ENCODE results near the gene SCNN1B.
"Not testable (repeated sequence)": the region's sequence is repeated elsewhere in the genome, so short reads cannot be mapped to it uniquely, and the experiment has no call there.

The SCNN1B gene

DNA sequence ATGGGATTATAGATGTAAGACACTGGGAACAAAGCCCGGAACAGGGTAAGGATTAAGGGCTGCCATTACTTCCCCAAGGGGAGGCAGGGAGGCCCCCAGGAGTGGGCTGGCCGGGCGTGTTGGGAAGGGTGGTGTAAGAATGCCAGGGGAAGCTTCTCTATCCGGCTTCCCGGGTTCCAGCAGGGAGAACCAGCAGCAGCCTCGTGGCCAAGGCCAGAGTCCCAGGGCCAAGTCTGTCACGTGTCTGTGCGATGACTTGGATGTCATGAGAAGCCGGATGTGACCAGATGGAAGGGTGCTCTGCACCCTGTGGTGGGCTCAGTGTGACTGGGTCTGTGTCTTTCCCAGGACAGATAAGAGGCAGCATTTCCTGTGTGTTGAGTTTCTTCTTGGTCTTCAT, 52.1 kb downstream of the SCNN1B start:
- DNase-seq (ENCODE audit: low read depth in 2 of 2) = no peak

DNA sequence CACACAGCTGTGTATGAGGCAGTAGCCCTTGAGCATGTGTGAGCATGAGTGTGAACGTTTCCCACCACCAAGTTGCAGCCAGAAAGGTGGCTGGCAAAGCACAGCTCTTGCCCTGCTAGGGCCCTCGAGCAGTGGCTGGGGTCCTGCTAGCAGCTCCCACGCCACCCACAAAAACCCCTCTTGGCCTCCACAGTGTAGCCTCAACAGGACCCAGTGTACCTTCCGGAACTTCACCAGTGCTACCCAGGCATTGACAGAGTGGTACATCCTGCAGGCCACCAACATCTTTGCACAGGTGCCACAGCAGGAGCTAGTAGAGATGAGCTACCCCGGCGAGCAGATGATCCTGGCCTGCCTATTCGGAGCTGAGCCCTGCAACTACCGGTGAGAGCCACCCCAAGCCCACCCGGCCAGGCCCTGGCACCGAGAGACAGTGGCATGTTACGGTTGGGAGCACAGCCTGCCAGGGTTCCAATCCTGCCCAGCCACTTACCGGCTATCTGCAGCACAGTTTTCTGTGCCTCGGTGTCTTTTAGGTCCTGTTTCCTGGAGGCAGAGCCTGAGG, 53.1 kb downstream of the SCNN1B start:
- DNase-seq (ENCODE audit: low read depth in 2 of 2) = no peak

DNA sequence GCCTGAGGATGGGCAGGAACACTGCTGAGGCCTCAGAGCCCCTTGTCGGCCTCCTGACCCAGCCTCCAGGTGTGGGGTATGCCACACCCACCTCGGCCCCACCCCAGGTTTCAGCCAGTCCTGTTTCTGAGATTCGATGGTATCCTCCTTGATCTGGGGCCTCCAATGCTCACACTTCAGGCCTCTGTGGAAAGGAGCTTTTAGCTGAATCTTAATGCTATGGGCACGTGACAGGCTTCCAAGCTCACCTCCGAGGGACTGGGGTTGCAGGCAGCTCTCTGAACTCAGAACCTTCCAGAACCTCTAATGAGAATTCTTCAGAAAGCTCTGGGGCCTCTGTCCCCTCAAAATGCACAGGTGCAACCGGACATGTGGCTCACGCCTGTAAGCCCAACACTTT, 54.8 kb downstream of the SCNN1B start:
- no peak for DNase-seq (ENCODE audit: low read depth in 2 of 2)

DNA sequence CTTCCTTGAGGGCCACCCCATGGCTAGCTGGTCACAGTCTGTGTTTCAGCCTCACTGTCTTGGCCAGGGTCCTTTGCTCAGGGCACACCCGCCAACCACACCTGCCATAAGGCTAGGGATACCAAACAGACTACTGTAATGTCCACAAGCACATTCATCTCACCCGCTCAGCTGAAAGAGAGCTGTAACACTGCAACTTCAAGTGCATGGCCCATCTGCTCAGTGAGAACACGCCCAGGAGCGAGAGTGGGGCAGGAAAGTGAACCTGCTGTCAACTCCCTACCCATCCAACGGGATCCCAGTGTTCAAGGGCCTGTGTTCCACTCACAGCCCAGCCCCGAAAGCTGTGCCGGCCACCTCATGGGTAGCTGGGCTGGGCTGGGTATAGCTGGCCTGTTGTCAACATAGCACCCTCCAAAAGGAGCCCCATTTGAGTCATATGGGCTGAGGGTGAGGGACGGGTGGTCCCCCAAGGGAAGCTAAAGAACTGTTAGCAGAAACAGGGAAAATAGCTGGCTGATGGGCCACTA, 55.7 kb downstream of the SCNN1B start:
- no peak for DNase-seq (ENCODE audit: low read depth in 2 of 2)

DNA sequence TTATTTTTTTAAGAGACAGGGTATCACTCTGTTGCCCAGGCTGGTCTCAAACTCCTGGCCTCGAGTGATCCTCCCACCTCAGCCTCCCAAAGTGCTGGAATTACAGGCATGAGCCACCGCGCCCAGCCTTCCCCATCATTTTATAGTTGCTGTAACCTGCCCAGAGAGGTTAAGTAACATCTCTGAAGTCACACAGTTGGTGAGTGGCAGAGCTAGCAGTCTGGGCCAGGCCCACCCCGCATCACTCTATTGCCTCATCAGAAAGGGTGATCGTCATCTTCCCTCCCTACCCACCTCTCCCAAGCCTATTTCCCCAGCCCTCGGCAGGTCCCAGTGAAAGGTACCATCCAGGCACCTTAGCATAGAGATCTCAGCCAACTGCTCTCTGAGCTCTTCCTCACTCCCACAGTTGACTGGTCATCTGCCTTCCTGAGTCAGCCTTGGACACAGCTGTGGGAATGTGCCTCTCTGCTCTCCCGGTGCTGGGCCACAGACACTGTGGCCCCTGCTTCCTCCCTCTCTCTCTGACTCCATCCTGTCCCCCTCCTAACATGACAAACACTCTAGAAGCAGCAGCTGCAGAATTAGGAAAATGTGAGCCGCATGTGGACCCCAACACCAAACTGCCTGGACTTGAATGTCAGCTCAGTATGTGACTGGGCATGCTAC, 57.1 kb downstream of the SCNN1B start:
- no peak for DNase-seq (ENCODE audit: low read depth in 2 of 2)

DNA sequence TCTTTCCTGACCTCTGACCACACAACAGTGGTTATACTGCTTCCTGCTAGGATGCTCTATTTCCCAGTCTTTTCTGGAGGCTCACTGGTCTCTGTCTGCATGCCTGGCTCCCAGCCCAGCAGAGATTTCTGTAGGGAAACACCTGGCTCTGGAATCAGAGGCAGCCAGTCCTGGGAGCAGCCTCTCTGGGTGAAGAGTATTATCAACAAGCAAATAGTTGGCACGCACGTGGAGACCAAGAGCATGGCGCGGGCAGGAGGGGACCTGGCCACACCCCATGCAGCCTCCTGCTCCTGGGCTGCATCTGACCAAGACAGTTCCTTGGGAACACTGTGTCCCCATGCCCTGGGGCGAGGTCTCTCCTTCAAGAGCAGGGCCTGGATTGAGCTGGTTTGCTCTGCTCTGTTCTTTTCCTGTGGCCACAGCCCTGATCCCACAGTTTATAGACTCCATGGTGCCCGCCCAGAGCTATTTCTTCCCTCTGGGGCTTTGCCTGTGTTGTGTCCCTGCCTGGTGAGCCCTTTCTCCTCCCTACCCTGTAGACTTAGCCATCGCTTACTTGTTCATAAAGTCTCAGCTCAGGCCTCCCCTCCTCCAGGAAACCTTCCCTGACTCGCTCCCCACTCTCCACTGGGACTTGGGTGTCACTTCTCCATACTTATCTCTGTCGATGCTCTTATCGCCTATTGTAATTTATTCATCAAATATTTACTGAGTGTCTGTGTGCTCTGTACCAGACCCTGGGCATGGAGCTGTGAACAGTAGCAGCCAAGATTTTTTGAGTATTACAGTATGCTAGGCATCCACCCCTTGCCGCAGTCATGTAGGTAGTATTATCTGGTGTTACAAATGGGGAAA, 60.6 kb downstream of the SCNN1B start:
- no peak for DNase-seq (ENCODE audit: low read depth in 2 of 2)

DNA sequence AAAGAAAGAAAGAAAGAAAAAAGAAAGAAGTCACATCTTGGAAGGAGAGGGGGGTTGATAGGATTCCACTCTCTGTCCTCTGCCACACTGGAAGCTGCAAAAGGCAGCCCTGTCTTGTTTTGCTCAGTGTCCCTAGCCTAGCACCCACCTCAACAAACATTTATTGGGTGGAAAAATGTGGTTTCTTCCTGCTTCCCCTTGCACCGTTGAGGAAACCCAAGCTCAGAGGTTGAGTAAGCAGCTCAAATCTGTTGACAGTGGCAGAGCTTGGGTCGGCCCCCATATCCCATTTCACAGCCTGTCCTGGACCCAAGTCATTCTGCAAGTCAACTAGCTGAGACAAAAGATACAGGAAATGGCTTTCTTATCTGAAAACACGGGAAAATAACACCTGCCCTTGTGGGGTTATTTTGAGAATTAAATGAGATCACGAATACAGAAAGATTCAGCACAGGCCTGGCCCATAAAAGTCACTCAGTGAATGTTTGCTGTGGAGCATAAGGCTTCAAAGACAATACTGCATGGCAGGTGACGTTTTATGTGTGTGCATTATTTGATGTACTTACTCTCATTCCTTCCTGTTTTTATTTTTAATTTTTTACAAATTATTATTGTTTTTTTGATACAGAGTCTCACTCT, 63.6 kb downstream of the SCNN1B start:
- DNase-seq (ENCODE audit: low read depth in 2 of 2) = no peak

DNA sequence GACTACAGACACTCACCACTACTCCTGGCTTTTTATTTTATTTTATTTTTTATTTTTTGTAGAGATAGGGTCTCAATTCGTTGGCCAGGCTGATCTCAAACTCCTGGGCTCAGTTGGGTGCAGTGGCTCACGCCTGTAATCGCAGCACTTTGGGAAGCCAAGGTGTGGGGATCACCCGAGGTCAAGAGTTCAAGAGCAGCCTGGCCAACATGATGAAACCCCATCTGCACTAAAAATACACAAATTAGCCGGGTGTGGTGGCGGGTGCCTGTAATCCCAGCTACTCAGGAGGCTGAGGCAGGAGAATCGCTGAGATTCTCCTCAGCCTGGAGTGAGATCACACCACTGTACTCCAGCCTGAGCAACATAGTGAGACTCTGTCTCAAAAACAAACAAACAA, 64.2 kb downstream of the SCNN1B start:
- DNase-seq (ENCODE audit: low read depth in 2 of 2) = not testable (repeated sequence)

DNA sequence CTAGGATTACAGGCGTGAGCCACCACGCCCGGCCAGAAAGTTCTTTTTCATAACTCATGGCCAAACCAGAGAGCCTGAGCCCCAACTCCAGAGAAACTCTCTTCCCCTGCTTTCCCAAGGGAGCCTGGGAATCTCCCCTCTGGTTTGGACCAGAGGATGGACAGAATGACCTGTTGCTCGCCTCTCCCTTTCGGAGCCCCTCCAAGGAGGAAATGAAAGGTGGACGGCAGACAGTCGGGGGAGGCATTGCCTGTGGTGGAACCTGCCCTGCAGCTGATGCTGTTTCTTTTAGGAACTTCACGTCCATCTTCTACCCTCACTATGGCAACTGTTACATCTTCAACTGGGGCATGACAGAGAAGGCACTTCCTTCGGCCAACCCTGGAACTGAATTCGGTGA, 65.5 kb downstream of the SCNN1B start:
- DNase-seq (ENCODE audit: low read depth in 2 of 2) = no peak

DNA sequence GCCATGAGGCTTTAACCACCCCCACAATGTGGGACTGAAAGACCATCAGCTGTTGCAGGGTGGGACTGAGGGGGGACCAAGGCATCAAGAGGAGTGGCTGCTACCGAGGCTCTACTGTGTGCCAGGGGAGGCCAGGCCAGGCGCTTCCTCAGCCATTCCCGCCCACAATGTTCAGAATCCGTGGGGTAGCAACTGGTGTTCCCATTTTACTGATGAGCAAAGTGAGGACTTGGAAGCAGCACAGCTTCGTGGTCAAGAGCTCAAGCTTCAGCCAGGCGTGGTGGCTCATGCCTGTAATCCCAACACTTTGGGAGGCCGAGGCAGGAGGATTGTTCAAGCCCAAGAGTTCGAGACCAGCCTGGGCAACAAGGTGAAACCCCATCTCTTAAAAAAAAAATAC, 65.9 kb downstream of the SCNN1B start:
- DNase-seq (ENCODE audit: low read depth in 2 of 2) = no peak

DNA sequence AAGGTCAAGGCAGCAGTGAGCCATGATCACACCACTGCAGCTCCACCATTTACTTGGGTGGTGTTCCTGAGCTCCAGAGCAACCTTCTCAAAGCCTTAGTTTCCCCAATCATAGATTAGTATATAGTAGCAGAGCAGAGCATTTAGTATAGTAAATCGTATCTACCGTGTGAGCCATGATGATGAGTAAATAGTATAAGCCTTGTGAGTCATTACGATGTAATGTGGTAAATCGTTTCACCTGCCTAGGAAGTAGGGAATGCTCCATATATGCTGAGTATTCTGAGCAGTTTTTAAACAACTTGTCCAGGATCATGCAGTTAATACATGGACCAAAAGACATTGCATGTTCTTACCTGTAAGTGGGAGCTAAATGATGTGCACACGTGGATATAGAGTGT, 66.4 kb downstream of the SCNN1B start:
- no peak for DNase-seq (ENCODE audit: low read depth in 2 of 2)

DNA sequence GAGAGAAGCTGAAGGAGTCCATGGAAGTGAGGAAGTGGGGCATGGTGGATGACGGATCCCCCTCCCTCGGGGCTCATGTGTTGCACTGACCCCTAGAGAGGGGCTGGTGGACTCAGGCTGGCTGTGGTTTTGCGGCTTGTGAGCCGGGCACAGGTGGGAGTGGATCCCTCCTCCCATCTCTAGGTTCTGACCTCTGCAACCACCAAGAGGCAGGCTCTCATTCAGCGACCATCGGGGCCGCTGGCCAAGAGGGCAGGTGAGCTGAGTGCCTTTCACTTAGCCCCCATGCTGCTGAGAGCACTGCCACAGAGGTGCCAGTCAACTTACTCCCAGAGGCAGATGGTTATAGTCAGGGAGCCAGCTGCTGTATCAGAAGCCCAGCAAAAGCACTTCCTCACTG, 67.3 kb downstream of the SCNN1B start:
- DNase-seq (ENCODE audit: low read depth in 2 of 2) = no peak

DNA sequence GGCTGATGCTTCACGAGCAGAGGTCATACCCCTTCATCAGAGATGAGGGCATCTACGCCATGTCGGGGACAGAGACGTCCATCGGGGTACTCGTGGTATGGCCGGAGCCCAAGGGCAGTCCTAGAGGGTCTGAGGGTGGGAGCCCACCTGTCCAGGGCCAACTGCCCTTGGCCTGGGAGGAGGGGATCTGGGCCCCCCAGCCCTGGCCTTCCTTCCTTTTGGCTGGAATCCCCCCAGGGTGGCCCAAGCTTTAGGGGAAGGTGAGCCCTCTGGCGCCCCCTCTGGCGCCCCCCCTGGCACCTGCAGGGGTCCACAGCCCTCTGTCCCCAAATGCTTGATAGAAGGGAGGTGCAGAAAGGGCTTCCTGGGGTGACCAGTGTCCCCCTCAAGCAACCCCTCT, 69.3 kb downstream of the SCNN1B start:
- DNase-seq (ENCODE audit: low read depth in 2 of 2) = no peak

DNA sequence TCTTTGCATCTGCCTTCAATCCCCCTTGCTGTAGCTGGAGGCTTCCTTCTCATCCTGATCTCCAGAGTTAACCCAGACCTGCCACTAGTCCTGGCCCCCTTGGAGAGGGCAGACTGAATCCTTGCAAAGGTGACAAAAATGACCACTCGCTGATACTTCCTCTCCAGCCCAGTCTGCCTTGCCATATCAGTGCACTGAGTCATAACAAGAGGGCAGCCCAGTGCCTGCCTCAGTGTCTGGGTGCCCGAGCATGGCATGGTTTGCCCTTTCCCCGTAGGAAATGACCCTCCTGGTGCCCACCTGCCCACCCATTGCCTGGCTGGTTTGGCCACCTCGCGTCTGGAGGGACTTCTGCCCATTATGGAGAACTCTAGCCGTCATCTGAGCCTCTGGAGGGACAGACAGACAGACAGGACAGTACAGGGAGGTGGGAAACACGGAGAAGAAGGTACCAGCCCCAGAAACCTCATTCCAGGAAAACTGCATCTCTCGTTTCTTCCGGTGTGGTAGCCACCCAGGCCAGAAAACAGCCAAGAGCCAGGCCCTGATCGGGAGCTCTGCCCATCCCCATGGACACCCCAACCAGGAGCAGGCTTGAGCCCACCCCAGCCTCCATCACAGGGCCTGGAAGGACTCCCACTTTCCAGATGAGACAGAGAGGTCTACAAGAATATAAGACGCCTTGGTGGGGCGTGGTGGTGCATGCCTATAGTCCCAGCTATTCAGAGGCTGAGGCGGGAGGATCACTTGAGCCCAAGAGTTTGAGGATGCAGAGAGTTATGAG, 71.5 kb downstream of the SCNN1B start:
- DNase-seq (ENCODE audit: low read depth in 2 of 2) = no peak

DNA sequence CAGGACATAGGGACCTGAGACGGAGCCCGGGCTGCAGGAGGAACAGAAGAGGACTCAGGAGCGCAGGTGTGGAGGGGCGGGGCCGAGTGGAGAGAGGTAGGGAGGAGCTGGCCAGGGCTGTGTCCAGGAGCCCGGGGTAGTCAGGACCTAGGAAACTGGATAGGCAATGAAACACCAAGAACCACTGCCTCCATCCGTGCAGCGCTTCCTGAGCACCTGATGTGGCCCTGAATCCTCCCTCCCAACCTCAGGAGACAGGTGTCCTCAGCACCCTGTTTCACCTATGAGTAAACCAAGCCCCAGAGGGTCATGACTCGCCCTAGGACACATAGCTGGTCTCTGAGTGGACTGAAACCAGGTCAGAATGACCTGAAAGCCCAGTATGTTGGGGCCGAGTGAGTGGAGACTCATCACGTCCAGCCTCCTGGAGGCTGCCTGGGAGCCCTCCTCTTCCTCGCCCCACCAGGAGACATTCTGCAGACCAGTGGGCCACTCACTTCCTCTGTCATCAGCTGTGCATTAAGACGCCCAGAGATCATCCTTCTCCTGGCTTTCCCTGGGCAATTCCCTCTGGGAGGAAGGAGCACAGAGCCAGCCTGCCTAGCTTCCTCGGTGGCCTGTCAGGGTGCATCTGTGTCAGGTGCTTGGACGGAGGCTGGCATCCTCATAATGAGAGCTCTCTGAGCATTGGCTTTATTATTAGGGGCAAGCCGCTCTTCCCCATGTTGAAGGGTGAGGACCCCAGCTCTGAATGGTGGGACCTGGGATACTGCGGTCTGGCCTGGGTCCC, 72.8 kb downstream of the SCNN1B start:
- DNase-seq (ENCODE audit: low read depth in 2 of 2) = no peak

DNA sequence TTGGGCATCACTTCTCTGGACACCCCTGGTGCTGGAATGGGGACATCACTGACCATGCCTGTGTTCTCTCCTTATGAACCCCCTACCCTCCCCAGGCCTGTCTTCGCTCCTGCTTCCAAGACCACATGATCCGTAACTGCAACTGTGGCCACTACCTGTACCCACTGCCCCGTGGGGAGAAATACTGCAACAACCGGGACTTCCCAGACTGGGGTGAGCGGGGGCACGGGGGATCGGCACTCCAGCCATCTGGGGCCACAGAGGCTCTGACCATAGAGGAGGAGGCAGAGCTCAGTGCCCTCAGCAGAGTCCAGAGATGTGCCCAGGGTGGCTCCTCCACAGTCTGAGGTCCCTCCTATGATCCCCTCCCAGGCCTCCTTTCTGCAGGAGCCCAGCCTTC, 73.5 kb downstream of the SCNN1B start:
- no peak for DNase-seq (ENCODE audit: low read depth in 2 of 2)

DNA sequence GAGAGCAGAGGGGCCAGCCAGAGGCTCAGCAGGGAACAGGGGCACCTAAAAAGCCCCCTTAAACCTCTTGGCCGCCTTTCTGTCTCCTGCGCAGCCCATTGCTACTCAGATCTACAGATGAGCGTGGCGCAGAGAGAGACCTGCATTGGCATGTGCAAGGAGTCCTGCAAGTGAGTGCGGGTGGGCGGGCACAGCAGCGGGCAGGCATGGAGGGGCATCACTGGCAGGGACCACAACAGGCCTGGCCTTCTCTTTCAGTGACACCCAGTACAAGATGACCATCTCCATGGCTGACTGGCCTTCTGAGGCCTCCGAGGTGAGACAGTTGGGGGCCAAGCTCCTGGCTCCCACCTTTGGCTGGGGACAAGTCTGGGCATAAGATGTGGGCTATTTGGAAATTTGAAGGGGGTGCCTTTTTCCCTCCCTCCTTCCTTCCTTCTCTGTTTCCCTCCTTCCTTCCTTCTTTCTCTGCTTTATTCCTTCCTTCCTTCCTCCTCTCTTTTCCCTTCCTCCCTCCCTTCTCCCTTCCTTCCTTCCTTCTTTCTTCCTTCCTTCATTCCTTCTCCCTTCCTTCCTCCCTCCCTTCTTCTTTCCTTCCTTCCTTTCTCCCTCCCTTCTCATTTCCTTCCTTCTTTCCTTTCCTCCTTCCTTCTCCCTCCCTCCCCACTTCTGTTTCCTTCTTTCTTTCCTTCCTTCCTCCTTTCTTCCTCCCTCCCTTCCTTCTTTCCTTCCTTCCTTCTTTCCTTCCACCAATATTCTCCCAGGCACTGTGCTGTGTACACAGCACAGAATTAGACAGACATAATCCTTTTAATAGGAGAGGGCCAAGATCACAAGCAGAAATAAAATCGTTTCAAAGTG, 75.2 kb downstream of the SCNN1B start:
- DNase-seq (ENCODE audit: low read depth in 2 of 2) = no peak

DNA sequence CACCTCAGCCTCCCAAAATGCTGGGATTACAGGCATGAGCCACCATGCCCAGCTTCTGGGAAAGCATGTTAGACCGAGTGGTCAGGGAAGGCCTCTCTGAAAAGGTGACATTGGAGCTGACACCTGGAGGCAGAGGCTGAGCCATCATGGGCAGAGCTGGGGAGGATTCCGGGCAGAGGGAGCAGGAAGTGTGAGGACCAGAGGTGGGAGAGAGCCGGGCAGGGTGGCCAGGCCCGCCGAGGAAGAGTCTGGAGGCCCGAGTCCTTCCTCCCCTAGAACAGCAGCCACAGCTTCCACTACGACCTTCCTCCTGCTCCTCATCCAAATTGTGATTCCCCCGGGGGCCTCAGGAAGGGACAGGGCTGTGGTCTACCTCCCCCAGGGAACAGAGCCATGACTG, 76.2 kb downstream of the SCNN1B start:
- DNase-seq (ENCODE audit: low read depth in 2 of 2) = no peak

DNA sequence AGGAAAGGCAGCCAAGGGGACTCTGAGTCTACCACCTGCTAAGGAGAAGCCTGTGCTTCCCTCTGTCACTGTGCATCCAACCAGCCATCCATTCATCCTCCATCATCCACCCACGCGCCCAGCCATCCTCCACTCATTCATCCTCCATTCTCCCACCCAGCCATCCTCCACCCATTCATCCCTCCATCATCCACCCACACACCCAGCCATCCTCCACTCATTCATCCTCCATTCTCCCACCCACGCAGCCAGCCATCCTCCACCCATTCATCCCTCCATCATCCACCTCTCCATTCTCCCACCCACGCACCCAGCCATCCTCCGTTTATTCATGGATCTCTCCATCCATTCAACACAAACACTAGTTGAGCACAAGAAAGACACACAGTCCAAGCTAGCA, 76.8 kb downstream of the SCNN1B start:
- no peak for DNase-seq (ENCODE audit: low read depth in 2 of 2)

DNA sequence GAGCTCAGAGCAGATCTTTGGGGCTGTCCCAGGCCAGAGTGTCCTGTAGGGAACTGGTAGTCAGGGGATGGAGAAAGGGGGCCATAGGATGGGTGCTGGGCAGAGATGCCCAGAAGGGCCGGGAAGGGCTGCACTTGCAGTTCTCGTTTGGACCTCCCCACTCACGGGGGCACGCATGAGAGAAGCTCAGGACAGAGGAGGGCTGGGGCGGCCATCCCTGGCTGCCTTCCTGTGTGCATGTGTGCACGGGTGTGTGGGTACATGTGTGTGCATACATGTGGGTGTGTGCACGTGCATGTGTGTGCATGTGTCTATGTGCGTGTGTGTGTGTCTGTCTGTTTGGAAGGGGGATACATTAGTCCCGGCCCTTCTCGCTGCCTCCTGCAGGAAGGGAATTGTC, 77.6 kb downstream of the SCNN1B start:
- DNase-seq (ENCODE audit: low read depth in 2 of 2) = no peak
